ENCODE measurements around the gene ADGRB3. TPM values are rescaled to one million over a fixed set of nuclear protein-coding genes. Genes with fewer than 3 reads are reported as not detected.

ADGRB3 gene
- total and polyA plus RNA-seq, 8 donors: 0.19 to 16.0 (median 0.61) TPM; not detected in 1

DNA sequence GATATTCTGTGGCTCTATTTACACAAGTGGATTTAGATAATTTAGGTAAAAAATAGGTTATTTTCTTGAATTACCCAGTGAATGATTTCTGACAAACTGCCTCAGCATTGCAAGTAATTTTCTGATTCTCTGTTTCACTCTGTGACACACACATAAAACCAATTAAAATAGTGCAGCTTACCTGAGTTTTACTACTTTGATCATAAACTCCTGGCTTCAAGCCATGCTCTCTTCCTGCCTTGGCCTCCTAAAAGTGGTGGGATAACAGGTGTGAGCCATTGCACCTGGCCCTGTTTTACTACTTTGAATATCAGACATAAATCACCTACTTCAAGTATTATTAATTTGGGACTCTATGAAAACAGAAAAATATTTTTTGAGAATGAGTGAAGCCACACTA lies 462.9 kb downstream of the ADGRB3 start:
- H3K4me1 ChIP-seq: no peaks in the 10 kb centered on the region
- no peaks in the 10 kb centered on the region for H3K27me3 ChIP-seq
- no peak overlapping the region for H3K4me3 ChIP-seq
- intact Hi-C loops (cut with DNase I; ENCODE audit: low total_unique reads): no loop called here
- H3K27ac ChIP-seq: no peak overlapping the region
- DNase-seq: no peak
- H3K9me3 ChIP-seq: no peaks in the 10 kb centered on the region
- TF ChIP-seq POLR2AphosphoS5 (IDR thresholded peaks at IDR 0.05) (no peak), EP300 (IDR thresholded peaks at IDR 0.05) (no peak), POLR2A (IDR thresholded peaks at IDR 0.05) (no peak)
- TF ChIP-seq, protein P1, sequence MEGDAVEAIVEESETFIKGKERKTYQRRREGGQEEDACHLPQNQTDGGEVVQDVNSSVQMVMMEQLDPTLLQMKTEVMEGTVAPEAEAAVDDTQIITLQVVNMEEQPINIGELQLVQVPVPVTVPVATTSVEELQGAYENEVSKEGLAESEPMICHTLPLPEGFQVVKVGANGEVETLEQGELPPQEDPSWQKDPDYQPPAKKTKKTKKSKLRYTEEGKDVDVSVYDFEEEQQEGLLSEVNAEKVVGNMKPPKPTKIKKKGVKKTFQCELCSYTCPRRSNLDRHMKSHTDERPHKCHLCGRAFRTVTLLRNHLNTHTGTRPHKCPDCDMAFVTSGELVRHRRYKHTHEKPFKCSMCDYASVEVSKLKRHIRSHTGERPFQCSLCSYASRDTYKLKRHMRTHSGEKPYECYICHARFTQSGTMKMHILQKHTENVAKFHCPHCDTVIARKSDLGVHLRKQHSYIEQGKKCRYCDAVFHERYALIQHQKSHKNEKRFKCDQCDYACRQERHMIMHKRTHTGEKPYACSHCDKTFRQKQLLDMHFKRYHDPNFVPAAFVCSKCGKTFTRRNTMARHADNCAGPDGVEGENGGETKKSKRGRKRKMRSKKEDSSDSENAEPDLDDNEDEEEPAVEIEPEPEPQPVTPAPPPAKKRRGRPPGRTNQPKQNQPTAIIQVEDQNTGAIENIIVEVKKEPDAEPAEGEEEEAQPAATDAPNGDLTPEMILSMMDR (IDR thresholded peaks at IDR 0.05): no peak
- no peaks in the 10 kb centered on the region for H3K36me3 ChIP-seq

DNA sequence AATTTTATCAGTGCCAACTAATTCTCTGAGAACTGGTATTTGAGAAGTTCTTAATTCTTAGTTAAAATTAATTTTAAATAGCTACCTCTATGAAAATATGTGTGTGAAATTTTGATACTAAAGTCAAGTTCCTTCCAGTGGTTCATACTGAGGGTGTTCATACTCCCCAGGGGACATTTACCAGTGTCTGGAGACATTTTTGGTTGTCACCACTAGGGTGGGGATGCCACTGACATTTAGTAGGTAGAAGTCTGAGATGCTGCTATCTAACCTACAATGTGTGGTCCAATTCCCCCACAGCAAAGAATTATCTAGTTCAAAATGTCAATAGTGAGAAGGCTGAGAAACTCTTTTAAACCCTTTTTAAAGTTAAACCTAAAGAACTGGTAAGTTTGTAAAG lies 463.8 kb downstream of the ADGRB3 start:
- no peaks in the 10 kb centered on the region for H3K36me3 ChIP-seq
- TF ChIP-seq, protein P1 (IDR thresholded peaks at IDR 0.05): no peak
- TF ChIP-seq POLR2A (IDR thresholded peaks at IDR 0.05): no peak
- TF ChIP-seq POLR2AphosphoS5 (IDR thresholded peaks at IDR 0.05): no peak
- TF ChIP-seq EP300 (IDR thresholded peaks at IDR 0.05): no peak

DNA sequence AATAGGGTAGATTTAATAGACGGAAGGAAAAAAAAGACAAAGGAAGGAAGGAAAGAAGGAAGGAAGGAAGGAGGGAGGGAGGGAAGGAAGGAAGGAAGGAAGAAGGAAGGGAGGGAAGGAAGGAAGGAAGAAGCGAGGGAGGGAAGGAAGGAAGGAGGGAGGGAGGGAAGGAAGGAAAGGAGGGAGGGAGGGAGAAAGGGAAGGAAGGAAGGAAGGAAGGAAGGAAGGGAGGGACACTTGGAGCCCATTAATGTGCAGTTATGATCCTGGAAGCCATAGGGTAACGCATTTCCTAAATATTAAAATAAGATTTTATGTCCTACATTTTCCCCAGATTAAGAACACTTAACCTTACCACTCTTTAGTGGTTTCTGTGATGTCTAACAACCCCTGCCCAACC lies 465.7 kb downstream of the ADGRB3 start:
- no peaks in the 10 kb centered on the region for H3K36me3 ChIP-seq
- H3K4me3 ChIP-seq: no peak overlapping the region
- intact Hi-C loops (cut with DNase I; ENCODE audit: low total_unique reads): no loop called here
- H3K9me3 ChIP-seq: no peaks in the 10 kb centered on the region
- H3K27me3 ChIP-seq: no peaks in the 10 kb centered on the region
- TF ChIP-seq POLR2AphosphoS5 (IDR thresholded peaks at IDR 0.05) (no peak), POLR2A (IDR thresholded peaks at IDR 0.05) (no peak), EP300 (IDR thresholded peaks at IDR 0.05) (no peak)
- TF ChIP-seq, protein P1 (IDR thresholded peaks at IDR 0.05): no peak
- no peak overlapping the region for H3K27ac ChIP-seq
- 78 to 92% (median 86%) methylated on average over 2 to 3 of the region's 3 CpGs for WGBS, 5 donors
- no peaks in the 10 kb centered on the region for H3K4me1 ChIP-seq
- no peak for DNase-seq

More for the DNA sequence above, 463.8 kb downstream of the ADGRB3 start:
- Histone ChIP-seq H3K27me3 (no peaks in the 10 kb centered on the region), H3K4me1 (no peaks in the 10 kb centered on the region), H3K4me3 (no peak overlapping the region), H3K27ac (no peak overlapping the region), H3K9me3 (no peaks in the 10 kb centered on the region)
- intact Hi-C loops (cut with DNase I; ENCODE audit: low total_unique reads): no loop called here
- DNase-seq: no peak

DNA sequence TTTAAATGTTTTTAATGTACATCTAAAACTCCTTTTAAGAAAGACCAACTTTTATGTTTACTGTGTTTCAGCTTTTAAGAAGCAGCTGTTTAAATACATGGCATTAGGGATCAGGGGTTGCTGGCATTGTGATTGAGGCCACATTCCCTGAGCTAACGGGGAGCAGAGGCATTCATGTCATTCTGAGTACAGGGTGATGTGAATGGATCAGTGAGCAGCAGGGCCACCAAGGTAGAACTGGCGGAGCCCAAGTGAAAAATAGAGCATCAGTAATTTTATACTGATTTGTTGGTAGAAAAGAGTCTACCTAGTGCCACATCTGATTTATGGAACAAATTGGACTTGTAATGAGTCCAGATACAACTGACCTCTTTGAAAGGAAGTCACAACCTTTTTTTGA lies 467.3 kb downstream of the ADGRB3 start:
- H3K4me3 ChIP-seq: no peak overlapping the region
- H3K9me3 ChIP-seq: no peaks in the 10 kb centered on the region
- 52 to 73% (median 64%) methylated on average over 2 of the region's 2 CpGs for WGBS, 5 donors
- intact Hi-C loops (cut with DNase I; ENCODE audit: low total_unique reads): no loop called here
- H3K27ac ChIP-seq: no peak overlapping the region
- no peaks in the 10 kb centered on the region for H3K4me1 ChIP-seq
- no peak for DNase-seq
- TF ChIP-seq POLR2A (IDR thresholded peaks at IDR 0.05): no peak
- TF ChIP-seq, protein P1 (IDR thresholded peaks at IDR 0.05): no peak
- no peak for TF ChIP-seq POLR2AphosphoS5 (IDR thresholded peaks at IDR 0.05)
- no peak for TF ChIP-seq EP300 (IDR thresholded peaks at IDR 0.05)
- H3K27me3 ChIP-seq: no peaks in the 10 kb centered on the region
- no peaks in the 10 kb centered on the region for H3K36me3 ChIP-seq
